Neural progenitor cell (in vitro differentiated cells): ENCODE data around the gene ZFAND3. TPM values are rescaled to one million over a fixed set of nuclear protein-coding genes. Genes with fewer than 3 reads are reported as not detected.

Experiments used
- DNase-seq: peaks from one replicate; pipeline ENCODE4 v3.0.0-alpha.2; 2016; ENCODE audit warnings: low spot score
- H2AFZ ChIP-seq: fragments of 200-600 bp; sonication (generic); replicated peaks from 2 replicates; pipeline ENCODE4 v1.6.1; 2016; ENCODE audit warnings: antibody characterized with exemption
- H3F3A ChIP-seq: fragments of 200-600 bp; sonication (generic); 2 replicates; pipeline ENCODE4 v1.6.1; 2016; ENCODE audit warnings: antibody characterized with exemption, low read depth
- H3K27ac ChIP-seq: fragments of 200-600 bp; sonication (generic); 2 replicates; pipeline ENCODE4 v1.5.1; 2016; ENCODE audit warnings: mild to moderate bottlenecking
- H3K27me3 ChIP-seq: fragments of 200-600 bp; sonication (generic); 2 replicates; pipeline ENCODE4 v1.6.1; 2016; ENCODE audit warnings: mild to moderate bottlenecking, moderate library complexity
- H3K36me3 ChIP-seq: fragments of 200-600 bp; sonication (generic); 2 replicates; pipeline ENCODE4 v1.5.1; 2016
- H3K4me1 ChIP-seq: fragments of 200-600 bp; sonication (generic); 2 replicates; pipeline ENCODE4 v1.6.1; 2016; ENCODE audit warnings: mixed run types
- H3K4me2 ChIP-seq: fragments of 200-600 bp; sonication (generic); 2 replicates; pipeline ENCODE4 v1.6.1; 2016
- H3K4me3 ChIP-seq: fragments of 200-600 bp; sonication (generic); 2 replicates; pipeline ENCODE4 v1.5.1; 2016
- H3K79me2 ChIP-seq: fragments of 200-600 bp; sonication (generic); 2 replicates; pipeline ENCODE4 v1.6.1; 2016; ENCODE audit warnings: low read depth
- H3K9ac ChIP-seq: fragments of 200-600 bp; sonication (generic); 2 replicates; pipeline ENCODE4 v1.6.1; 2016
- H3K9me3 ChIP-seq: fragments of 200-600 bp; sonication (generic); 2 replicates; pipeline ENCODE4 v1.5.1; 2016; ENCODE audit warnings: low read depth
- H4K20me1 ChIP-seq: fragments of 200-600 bp; sonication (generic); 2 replicates; pipeline ENCODE4 v1.6.1; 2016; ENCODE audit warnings: low read depth
- H3K27ac Mint-ChIP-seq: 3 replicates; pipeline ENCODE4 v1.8.0; 2021; ENCODE audit warnings: mixed read lengths
- H3K27me3 Mint-ChIP-seq: 2 replicates; pipeline ENCODE4 v1.8.0; 2022; ENCODE audit warnings: low read depth, mild to moderate bottlenecking, inconsistent platforms, moderate library complexity, mixed read lengths; ENCODE audit not compliant: insufficient read depth
- H3K36me3 Mint-ChIP-seq: 3 replicates; pipeline ENCODE4 v1.8.0; 2021; ENCODE audit warnings: mixed read lengths
- H3K4me1 Mint-ChIP-seq: 3 replicates; pipeline ENCODE4 v1.8.0; 2021; ENCODE audit warnings: mixed read lengths
- H3K4me3 Mint-ChIP-seq: 3 replicates; pipeline ENCODE4 v1.8.0; 2021; ENCODE audit warnings: mild to moderate bottlenecking, moderate library complexity, mixed read lengths
- H3K9me3 Mint-ChIP-seq: 3 replicates; pipeline ENCODE4 v1.8.0; 2020; ENCODE audit warnings: mixed read lengths
- EZH2 ChIP-seq: fragments of 200-600 bp; sonication (generic); IDR thresholded peaks from 2 replicates; pipeline ENCODE4 v1.6.1; 2017; ENCODE audit warnings: antibody characterized with exemption, mild to moderate bottlenecking, moderate library complexity
- EZH2phosphoT487 ChIP-seq: fragments of 200-600 bp; sonication (generic); IDR thresholded peaks from 2 replicates; pipeline ENCODE4 v1.6.1; 2017; ENCODE audit warnings: antibody characterized with exemption
- total RNA-seq: library from RNA; depleted of rRNA; stranded (reverse); fragments of >200 nt; gene quantifications from 2 replicates; pipeline ENCODE4 v1.2.3, GENCODE V29; 2015; ENCODE audit warnings: low replicate concordance
- TF ChIP-seq, protein P1 (sequence below): fragments of 200-600 bp; sonication (generic); IDR thresholded peaks from 2 replicates; pipeline ENCODE4 v1.5.1; 2017; ENCODE audit warnings: antibody characterized with exemption, mild to moderate bottlenecking

The ZFAND3 gene
- total RNA-seq, 1 donor from 2014 or later, result 24.3 TPM

DNA sequence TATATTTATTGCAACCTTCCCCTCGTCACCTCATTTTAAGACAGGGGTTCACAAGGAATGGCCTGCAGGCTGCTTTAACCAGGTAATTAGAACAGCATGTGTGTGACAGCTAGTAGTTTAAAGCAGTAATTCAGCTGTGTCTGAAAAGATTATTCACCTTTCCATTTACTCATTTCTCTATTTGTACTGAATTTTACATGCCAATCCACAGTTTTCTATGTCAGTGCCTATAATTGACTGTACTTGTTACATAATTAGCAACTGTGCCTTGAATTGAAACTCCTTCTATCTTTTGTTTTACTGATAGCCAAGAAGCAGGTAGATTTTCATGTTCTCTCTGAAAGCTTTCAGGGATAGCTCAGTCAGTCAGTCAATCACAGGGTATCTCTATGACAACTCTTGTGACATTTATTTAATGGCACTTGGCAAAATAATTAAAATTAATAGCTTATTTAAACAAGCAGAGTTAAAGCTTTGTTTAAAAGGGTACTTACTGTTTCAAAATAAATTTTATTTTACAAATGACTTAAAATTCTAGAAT lies 214.0 kb downstream of the ZFAND3 start:
- Histone ChIP-seq H4K20me1 (peaks cover 32% of the 10 kb centered on the region), H3K36me3 (no peaks in the 10 kb centered on the region), H3K4me2 (peak overlapping the region; percentile 7), H3K9me3 (no peaks in the 10 kb centered on the region), H3K9ac (no peak overlapping the region), H3F3A (peaks cover 22% of the 10 kb centered on the region), H3K79me2 (peaks cover 79% of the 10 kb centered on the region), H3K4me1 (peaks cover 48% of the 10 kb centered on the region), H3K27ac (peak overlapping the region; percentile 33), H2AFZ (no peak overlapping the region), H3K4me3 (no peak overlapping the region), H3K27me3 (no peaks in the 10 kb centered on the region)
- H3K36me3 Mint-ChIP-seq, result peaks cover 5% of the 10 kb centered on the region
- no peak overlapping the region for H3K4me3 Mint-ChIP-seq
- H3K4me1 Mint-ChIP-seq, result peaks cover 21% of the 10 kb centered on the region
- no peaks in the 10 kb centered on the region for H3K27me3 Mint-ChIP-seq
- no peak for TF ChIP-seq EZH2
- TF ChIP-seq EZH2phosphoT487, result no peak
- TF ChIP-seq, protein P1, sequence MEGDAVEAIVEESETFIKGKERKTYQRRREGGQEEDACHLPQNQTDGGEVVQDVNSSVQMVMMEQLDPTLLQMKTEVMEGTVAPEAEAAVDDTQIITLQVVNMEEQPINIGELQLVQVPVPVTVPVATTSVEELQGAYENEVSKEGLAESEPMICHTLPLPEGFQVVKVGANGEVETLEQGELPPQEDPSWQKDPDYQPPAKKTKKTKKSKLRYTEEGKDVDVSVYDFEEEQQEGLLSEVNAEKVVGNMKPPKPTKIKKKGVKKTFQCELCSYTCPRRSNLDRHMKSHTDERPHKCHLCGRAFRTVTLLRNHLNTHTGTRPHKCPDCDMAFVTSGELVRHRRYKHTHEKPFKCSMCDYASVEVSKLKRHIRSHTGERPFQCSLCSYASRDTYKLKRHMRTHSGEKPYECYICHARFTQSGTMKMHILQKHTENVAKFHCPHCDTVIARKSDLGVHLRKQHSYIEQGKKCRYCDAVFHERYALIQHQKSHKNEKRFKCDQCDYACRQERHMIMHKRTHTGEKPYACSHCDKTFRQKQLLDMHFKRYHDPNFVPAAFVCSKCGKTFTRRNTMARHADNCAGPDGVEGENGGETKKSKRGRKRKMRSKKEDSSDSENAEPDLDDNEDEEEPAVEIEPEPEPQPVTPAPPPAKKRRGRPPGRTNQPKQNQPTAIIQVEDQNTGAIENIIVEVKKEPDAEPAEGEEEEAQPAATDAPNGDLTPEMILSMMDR, result no peak
- DNase-seq, result no peak
- H3K27ac Mint-ChIP-seq, result no peak overlapping the region
- H3K9me3 Mint-ChIP-seq, result peaks cover 2% of the 10 kb centered on the region

DNA sequence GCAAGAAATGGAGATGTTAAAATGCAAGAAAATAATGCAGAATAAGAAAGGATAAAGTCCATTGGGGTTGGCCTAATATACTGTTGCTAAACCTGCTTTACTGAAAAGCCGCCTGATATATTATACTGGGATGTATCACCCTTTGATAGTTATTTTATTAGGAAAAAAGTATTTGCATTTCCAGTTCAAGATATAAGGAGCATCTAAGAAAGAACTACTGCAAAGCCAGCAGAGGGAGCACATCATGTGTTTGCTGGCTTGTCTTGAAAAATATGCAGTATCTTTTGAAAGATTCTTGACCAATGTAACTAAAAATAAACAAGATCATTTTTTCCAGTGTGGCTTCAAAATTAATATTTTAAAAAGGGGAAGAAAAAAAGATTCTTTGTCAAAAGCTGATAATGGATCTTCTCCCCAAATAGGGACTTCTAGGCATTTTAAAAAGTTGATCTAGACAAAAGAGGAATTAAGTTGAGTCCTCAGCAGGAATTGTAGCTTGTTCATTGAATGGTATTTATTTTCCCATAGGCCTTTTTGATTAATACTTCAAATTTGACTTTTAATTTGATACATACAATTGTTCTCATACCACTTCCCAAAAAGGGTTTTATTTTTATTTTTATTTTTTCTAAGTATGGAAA lies 214.9 kb downstream of the ZFAND3 start:
- H3K27me3 Mint-ChIP-seq, result no peaks in the 10 kb centered on the region
- Histone ChIP-seq H3K79me2 (peaks cover 79% of the 10 kb centered on the region), H2AFZ (no peak overlapping the region), H3K27ac (peak overlapping the region; percentile 31), H3K4me2 (peak overlapping the region; percentile 32), H3F3A (peaks cover 22% of the 10 kb centered on the region), H3K4me1 (peaks cover 47% of the 10 kb centered on the region), H3K4me3 (no peak overlapping the region), H3K9ac (no peak overlapping the region), H3K36me3 (no peaks in the 10 kb centered on the region), H3K27me3 (no peaks in the 10 kb centered on the region), H4K20me1 (peaks cover 33% of the 10 kb centered on the region), H3K9me3 (no peaks in the 10 kb centered on the region)
- DNase-seq, result peak; percentile 17
- peaks cover 21% of the 10 kb centered on the region for H3K4me1 Mint-ChIP-seq
- TF ChIP-seq EZH2, result no peak
- TF ChIP-seq, protein P1, result peak; percentile 64
- no peak overlapping the region for H3K4me3 Mint-ChIP-seq
- H3K9me3 Mint-ChIP-seq, result peaks cover 1% of the 10 kb centered on the region
- no peak overlapping the region for H3K27ac Mint-ChIP-seq
- H3K36me3 Mint-ChIP-seq, result peaks cover 4% of the 10 kb centered on the region

DNA sequence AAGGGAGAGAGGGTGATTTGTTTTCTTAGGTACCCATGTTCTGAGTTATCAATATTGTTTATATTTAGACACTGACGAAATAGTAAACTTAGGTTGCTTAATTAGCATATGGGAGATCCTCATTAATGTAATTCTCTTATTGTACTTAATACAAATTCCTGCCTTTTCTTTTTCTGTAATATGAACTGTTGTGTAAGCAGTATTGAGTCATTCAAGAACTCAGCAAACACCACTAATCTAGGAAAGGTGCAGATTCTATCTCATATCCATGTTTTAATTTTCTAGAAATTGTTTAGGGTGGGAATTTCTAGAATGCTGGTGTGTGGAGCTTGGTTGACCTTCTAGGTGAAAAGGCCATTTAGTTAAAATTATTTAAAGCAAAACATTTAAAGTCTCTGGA lies 216.0 kb downstream of the ZFAND3 start:
- H3K27me3 Mint-ChIP-seq, result no peaks in the 10 kb centered on the region
- no peaks in the 10 kb centered on the region for H3K9me3 Mint-ChIP-seq

More for the DNA sequence above, 216.0 kb downstream of the ZFAND3 start:
- TF ChIP-seq EZH2 (no peak), EZH2phosphoT487 (no peak)
- TF ChIP-seq, protein P1, result no peak
- H3K4me1 Mint-ChIP-seq, result peaks cover 21% of the 10 kb centered on the region
- DNase-seq, result no peak
- Histone ChIP-seq H3K4me2 (peak overlapping the region; percentile 32), H3K9ac (no peak overlapping the region), H3K4me1 (peaks cover 47% of the 10 kb centered on the region), H3K4me3 (no peak overlapping the region), H3K79me2 (peaks cover 83% of the 10 kb centered on the region), H3K36me3 (no peaks in the 10 kb centered on the region), H3K9me3 (no peaks in the 10 kb centered on the region), H4K20me1 (peaks cover 35% of the 10 kb centered on the region), H2AFZ (no peak overlapping the region), H3F3A (peaks cover 22% of the 10 kb centered on the region), H3K27ac (no peak overlapping the region), H3K27me3 (no peaks in the 10 kb centered on the region)
- no peak overlapping the region for H3K27ac Mint-ChIP-seq
- no peak overlapping the region for H3K4me3 Mint-ChIP-seq
- peaks cover 2% of the 10 kb centered on the region for H3K36me3 Mint-ChIP-seq
